AG10803 (cell line): ENCODE results near the gene GCNT4.
A peak's percentile ranks its signal among the peaks of the same experiment; 100 is the strongest.

Experiments
- DNase-seq: peaks from one replicate; pipeline ENCODE4 v3.0.0; 2010; ENCODE audit warnings: low read depth
- H3K4me3 ChIP-seq: 2 replicates; pipeline ENCODE4 v1.5.1; 2011; ENCODE audit warnings: mild to moderate bottlenecking, low read length, control low read depth
- TF ChIP-seq, protein P1 (sequence below): conservative IDR thresholded peaks from 2 replicates; pipeline ENCODE4 v1.5.1; 2011; ENCODE audit warnings: mild to moderate bottlenecking, low read length, control low read depth, inconsistent platforms

Gene GCNT4

DNA sequence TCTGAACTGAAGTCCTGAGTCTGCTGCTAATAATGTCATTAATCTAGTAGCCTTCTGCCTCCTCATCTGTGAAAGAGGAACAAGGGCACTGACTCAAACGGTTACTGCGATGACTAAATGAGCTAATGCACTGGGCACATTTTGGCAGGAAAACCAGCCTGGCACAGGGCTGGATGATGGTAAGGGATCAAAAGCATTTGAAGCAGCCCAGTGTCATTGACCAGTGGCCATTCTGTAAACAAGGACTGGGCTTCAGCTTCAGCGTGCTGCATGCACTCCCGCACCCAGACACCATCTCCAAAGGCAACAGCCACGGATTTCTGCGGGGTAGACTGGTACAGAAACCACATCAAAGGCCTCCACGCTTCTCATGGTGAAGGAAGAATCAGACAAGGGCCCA lies 8.0 kb downstream of the GCNT4 start:
- TF ChIP-seq, protein P1, sequence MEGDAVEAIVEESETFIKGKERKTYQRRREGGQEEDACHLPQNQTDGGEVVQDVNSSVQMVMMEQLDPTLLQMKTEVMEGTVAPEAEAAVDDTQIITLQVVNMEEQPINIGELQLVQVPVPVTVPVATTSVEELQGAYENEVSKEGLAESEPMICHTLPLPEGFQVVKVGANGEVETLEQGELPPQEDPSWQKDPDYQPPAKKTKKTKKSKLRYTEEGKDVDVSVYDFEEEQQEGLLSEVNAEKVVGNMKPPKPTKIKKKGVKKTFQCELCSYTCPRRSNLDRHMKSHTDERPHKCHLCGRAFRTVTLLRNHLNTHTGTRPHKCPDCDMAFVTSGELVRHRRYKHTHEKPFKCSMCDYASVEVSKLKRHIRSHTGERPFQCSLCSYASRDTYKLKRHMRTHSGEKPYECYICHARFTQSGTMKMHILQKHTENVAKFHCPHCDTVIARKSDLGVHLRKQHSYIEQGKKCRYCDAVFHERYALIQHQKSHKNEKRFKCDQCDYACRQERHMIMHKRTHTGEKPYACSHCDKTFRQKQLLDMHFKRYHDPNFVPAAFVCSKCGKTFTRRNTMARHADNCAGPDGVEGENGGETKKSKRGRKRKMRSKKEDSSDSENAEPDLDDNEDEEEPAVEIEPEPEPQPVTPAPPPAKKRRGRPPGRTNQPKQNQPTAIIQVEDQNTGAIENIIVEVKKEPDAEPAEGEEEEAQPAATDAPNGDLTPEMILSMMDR = no peak
- no peak overlapping the region for H3K4me3 ChIP-seq
- DNase-seq = no peak

GRCh38 chr5:75043633-75044264 lies 8.6 kb downstream of the GCNT4 start:
- DNase-seq = no peak
- no peak overlapping the region for H3K4me3 ChIP-seq
- TF ChIP-seq, protein P1 = no peak

DNA sequence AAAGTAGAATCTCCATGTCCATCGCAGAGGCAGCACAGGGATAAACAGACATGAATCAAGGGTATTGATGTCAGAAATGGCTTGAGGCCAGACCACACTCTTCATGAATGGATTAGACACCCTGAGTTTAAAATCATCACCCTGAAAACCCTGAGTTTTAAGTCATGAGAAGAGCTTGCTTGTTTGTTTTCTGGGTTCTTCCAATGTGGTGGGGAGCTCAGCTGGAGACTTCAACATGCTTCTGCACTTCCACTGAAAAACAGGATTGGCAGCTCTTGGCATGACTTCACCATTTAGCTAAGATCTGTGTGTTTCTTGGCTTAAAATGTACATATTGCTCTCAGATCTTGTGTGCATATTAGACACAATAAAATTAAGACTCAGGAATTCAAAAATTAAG lies 9.8 kb downstream of the GCNT4 start:
- H3K4me3 ChIP-seq = no peak overlapping the region
- DNase-seq = no peak
- TF ChIP-seq, protein P1 = no peak

- TF ChIP-seq, protein P1 = no peak
- H3K4me3 ChIP-seq = no peak overlapping the region
- DNase-seq = peak; percentile 84
These were observed 11.4 kb downstream of the GCNT4 start for GRCh38 chr5:75040973-75041372.

GRCh38 chr5:75037106-75037505 lies 15.3 kb downstream of the GCNT4 start:
- peak; percentile 70 for DNase-seq
- TF ChIP-seq, protein P1 = no peak; the same call in 1 of the 2 replicates
- H3K4me3 ChIP-seq = no peak overlapping the region

DNA sequence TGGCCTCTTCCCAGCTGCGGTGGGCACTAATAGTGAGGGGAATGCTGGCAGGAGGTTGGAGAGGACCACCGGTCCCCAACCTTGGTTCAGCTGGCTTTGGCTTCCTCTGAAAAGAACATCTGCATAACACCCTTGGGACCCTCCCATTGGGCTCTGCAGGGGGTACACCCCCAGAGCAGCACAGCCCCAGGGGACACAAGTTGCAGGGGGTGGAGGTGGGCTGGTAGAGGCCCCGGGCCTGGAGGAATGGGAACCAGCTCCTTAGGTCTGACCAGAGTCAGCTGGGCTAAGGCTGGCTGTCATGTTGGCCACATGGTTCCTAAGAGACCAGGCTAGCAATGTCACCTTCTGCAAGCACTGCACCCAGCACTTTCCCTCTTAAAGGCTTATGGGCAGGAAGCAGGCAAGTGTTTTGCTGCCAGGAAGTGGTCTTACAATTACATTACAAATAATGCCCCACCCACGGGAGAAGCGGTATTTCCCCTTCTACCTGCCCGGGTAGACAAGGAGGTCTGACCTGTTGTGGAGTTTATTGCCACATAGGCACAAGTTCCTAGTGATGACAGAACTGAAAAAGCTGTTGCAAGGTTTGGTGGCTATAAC lies 18.1 kb downstream of the GCNT4 start:
- TF ChIP-seq, protein P1 = no peak
- no peak overlapping the region for H3K4me3 ChIP-seq
- DNase-seq = no peak

GRCh38 chr5:75031366-75031765 lies 21.0 kb downstream of the GCNT4 start:
- TF ChIP-seq, protein P1 = no peak
- no peak overlapping the region for H3K4me3 ChIP-seq
- DNase-seq = no peak
